T-cell (primary cell): ENCODE data around the gene GARIN6. TPM values are rescaled to one million over a fixed set of nuclear protein-coding genes. Genes with fewer than 3 reads are reported as not detected.

Experiments
- ATAC-seq, 4 experiments: fragments of 200-7000 bp in 3 of 4; fragments of 150-1000 bp in 1 of 4; cut with Tn5 transposase; replicated peaks in 1 of 4; 1 replicate in 3 of 4; 2 replicates in 1 of 4; pipeline ENCODE4 v1.10.0; 2021; ENCODE audit warnings: moderate library complexity in 3 of 4, mild to moderate bottlenecking in 2 of 4, moderate number of reproducible peaks in 1 of 4
- CTCF ChIA-PET, 2 donors: fragments of 300-600 bp; sonication (Branson Sonifier 250); formaldehyde crosslinking; loops; one replicate each; lab custom pipeline; 2022; ENCODE audit warnings: antibody characterized with exemption in 2 of 2; lab: Charles Lee
- POLR2A ChIA-PET, 2 donors: fragments of 300-600 bp; sonication (Branson Sonifier 250); formaldehyde crosslinking; loops; one replicate each; lab custom pipeline; 2022; ENCODE audit warnings: antibody characterized with exemption in 2 of 2; lab: Charles Lee
- DNase-seq, 35 experiments: peaks; one replicate each; pipeline versions ENCODE4 v3.0.0 to v3.0.0-alpha.2; 2013 to 2023
- H3K27ac ChIP-seq: one replicate; pipeline ENCODE4 v1.5.1; 2013; ENCODE audit warnings: low read length
- H3K27me3 ChIP-seq, 2 experiments: replicated peaks in 1 of 2; 1 replicate in 1 of 2; 2 replicates in 1 of 2; pipeline versions ENCODE4 v1.6.1 to v1.7.0; 2013; ENCODE audit warnings: low read length in 1 of 2, mixed read lengths in 1 of 2; ENCODE audit not compliant: control insufficient read depth in 2 of 2, insufficient read depth in 2 of 2; ENCODE audit errors: extremely low read depth in 1 of 2
- H3K36me3 ChIP-seq, 2 donors: 1 replicate in 1 of 2; 2 replicates in 1 of 2; pipeline versions ENCODE4 v1.6.1 to v1.7.0; 2013; ENCODE audit warnings: low read length in 1 of 2; ENCODE audit not compliant: control insufficient read depth in 2 of 2, insufficient read depth in 1 of 2; ENCODE audit errors: extremely low read depth in 1 of 2
- H3K4me1 ChIP-seq, 2 experiments: 1 replicate in 1 of 2; 2 replicates in 1 of 2; pipeline versions ENCODE4 v1.6.1 to v1.7.0; 2013; ENCODE audit warnings: low read length in 2 of 2, mixed read lengths in 1 of 2; ENCODE audit not compliant: insufficient read depth in 2 of 2, control insufficient read depth in 1 of 2; ENCODE audit errors: extremely low read depth in 1 of 2
- H3K4me3 ChIP-seq, 2 donors: 1 replicate in 1 of 2; 2 replicates in 1 of 2; pipeline versions ENCODE4 v1.5.1 to v1.7.0; 2013; ENCODE audit warnings: mild to moderate bottlenecking in 2 of 2, low read length in 1 of 2, moderate library complexity in 1 of 2; ENCODE audit not compliant: control insufficient read depth in 1 of 2; ENCODE audit errors: extremely low read depth in 1 of 2
- H3K9me3 ChIP-seq: 2 replicates; pipeline ENCODE4 v1.7.0; 2013
- H3K27ac Mint-ChIP-seq, 2 donors: one replicate each; pipeline ENCODE4 v1.8.0; 2020 to 2021; ENCODE audit warnings: mild to moderate bottlenecking in 2 of 2, mixed read lengths in 2 of 2
- H3K27me3 Mint-ChIP-seq, 2 donors: one replicate each; pipeline ENCODE4 v1.8.0; 2021 to 2022; ENCODE audit warnings: mixed read lengths in 2 of 2
- H3K36me3 Mint-ChIP-seq: one replicate; pipeline ENCODE4 v1.8.0; 2021; ENCODE audit warnings: mixed read lengths
- H3K4me1 Mint-ChIP-seq, 3 donors: one replicate each; pipeline ENCODE4 v1.8.0; 2020 to 2022; ENCODE audit warnings: mixed read lengths in 3 of 3, mild to moderate bottlenecking in 1 of 3
- H3K4me3 Mint-ChIP-seq, 3 donors: one replicate each; pipeline ENCODE4 v1.8.0; 2020 to 2022; ENCODE audit warnings: mild to moderate bottlenecking in 3 of 3, mixed read lengths in 3 of 3, moderate library complexity in 3 of 3
- H3K9me3 Mint-ChIP-seq, 3 donors: one replicate each; pipeline ENCODE4 v1.8.0; 2020 to 2022; ENCODE audit warnings: mixed read lengths in 3 of 3
- WGBS: methylation state at CpG from one replicate; pipeline ENCODE4 v1.1.5; 2013; ENCODE audit warnings: missing lambda C conversion rate; ENCODE audit not compliant: insufficient coverage; 5-methylcytosine and 5-hydroxymethylcytosine counted together
- total RNA-seq, 35 experiments: library from RNA in 6 of 35; stranded (reverse) in 6 of 35; fragments of 120-200 nt in 1 of 35; gene quantifications; one replicate each; pipeline versions ENCODE4 v1.2.1 to v1.2.4 and lab custom pipeline; 2013 to 2026

GARIN6 gene
- total RNA-seq, 5 donors from 2014 or later (not counting 1 experiment from before 2014, with no cell fraction given) = not detected

GRCh38 chr12:99648183-99648582 is 630 bp downstream of the GARIN6 start:
- H3K9me3 Mint-ChIP-seq = peaks cover 0 to 4% (median under 1%) of the 10 kb centered on the region in 3 donors
- CTCF ChIA-PET = no interaction called here
- H3K4me1 ChIP-seq = no peaks in the 10 kb centered on the region
- no peaks in the 10 kb centered on the region for H3K36me3 ChIP-seq
- H3K27ac Mint-ChIP-seq = no peak overlapping the region
- no peaks in the 10 kb centered on the region for H3K27me3 Mint-ChIP-seq
- no peak for DNase-seq
- H3K36me3 Mint-ChIP-seq = no peaks in the 10 kb centered on the region
- H3K27me3 ChIP-seq = no peaks in the 10 kb centered on the region
- H3K4me1 Mint-ChIP-seq = no peaks in the 10 kb centered on the region
- no peak overlapping the region for H3K27ac ChIP-seq
- no peak overlapping the region for H3K4me3 ChIP-seq
- no peaks in the 10 kb centered on the region for H3K9me3 ChIP-seq
- POLR2A ChIA-PET = no interaction called here
- no peak overlapping the region for H3K4me3 Mint-ChIP-seq
- ATAC-seq = no peak
- 72% methylated on average over 10 of the region's 14 CpGs for WGBS

DNA sequence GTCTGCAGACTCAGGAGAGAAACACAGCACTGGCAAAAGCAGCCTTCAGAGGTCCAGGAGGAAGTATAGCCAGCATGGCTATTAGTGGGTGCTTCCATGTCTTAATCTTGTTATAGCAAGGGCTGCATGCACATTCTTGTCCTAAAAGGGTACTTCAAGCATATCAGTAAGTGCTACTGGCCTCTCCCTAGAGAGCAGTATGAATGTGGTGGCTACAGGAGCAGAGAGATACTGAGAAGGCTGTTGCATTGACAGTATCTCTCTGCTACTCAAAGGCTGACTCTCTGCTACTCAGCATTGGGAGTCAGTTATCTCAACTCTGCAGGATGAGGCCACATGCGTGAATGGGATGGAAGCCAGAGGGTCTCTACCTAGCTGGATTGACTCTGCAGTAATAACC is 2.0 kb downstream of the GARIN6 start:
- Histone ChIP-seq H3K27ac (no peak overlapping the region), H3K27me3 (no peaks in the 10 kb centered on the region), H3K4me3 (no peak overlapping the region), H3K4me1 (no peaks in the 10 kb centered on the region), H3K36me3 (no peaks in the 10 kb centered on the region), H3K9me3 (no peaks in the 10 kb centered on the region)
- 60% methylated on average over 1 of the region's 1 CpG for WGBS
- ChIA-PET POLR2A (no interaction called here), CTCF (no interaction called here)
- H3K4me1 Mint-ChIP-seq = no peaks in the 10 kb centered on the region
- ATAC-seq (no peak), DNase-seq (no peak)
- no peak overlapping the region for H3K4me3 Mint-ChIP-seq
- H3K27me3 Mint-ChIP-seq = no peaks in the 10 kb centered on the region
- H3K9me3 Mint-ChIP-seq = no peaks in the 10 kb centered on the region
- no peaks in the 10 kb centered on the region for H3K36me3 Mint-ChIP-seq
- no peak overlapping the region for H3K27ac Mint-ChIP-seq

GRCh38 chr12:99658671-99659349 is 11.3 kb downstream of the GARIN6 start:
- Mint-ChIP-seq H3K9me3 (peaks cover 0 to 4% (median 0%) of the 10 kb centered on the region in 3 donors), H3K27ac (no peak overlapping the region), H3K4me3 (no peak overlapping the region), H3K4me1 (no peaks in the 10 kb centered on the region), H3K27me3 (no peaks in the 10 kb centered on the region), H3K36me3 (no peaks in the 10 kb centered on the region)
- WGBS = no CpG with 5 or more reads among the region's 1 CpG
- ChIA-PET POLR2A (no interaction called here), CTCF (interaction anchor here in 1 of 2 donors (0.8 kb wide), 1 partner anchor 773 kb away, joined by 3 read pairs; no protein-coding TSS in a partner anchor)
- Histone ChIP-seq H3K36me3 (no peaks in the 10 kb centered on the region), H3K4me1 (no peaks in the 10 kb centered on the region), H3K27ac (no peak overlapping the region), H3K4me3 (no peak overlapping the region), H3K9me3 (no peaks in the 10 kb centered on the region), H3K27me3 (no peaks in the 10 kb centered on the region)
- ATAC-seq = no peak
- no peak for DNase-seq

DNA sequence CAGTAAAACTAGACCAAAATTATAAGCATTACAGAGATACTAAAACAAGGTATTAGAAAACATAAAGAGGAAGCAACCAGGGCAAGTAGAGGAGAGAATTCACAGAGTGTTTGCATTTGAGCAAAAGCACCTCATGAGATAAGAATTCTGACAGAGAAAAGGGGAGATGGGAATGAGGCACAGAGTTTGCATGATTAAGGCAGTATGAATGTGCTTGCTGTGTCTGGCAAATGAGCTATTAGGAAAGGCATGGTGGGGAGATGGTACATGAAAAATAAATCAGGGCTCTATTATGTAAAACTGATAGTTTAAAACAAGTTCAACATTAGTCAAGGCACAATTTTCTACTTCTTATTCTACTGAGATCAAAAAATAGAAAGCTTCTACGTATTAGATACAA is 23.1 kb downstream of the GARIN6 start:
- no peaks in the 10 kb centered on the region for H3K27me3 Mint-ChIP-seq
- Histone ChIP-seq H3K36me3 (no peaks in the 10 kb centered on the region), H3K4me3 (no peak overlapping the region), H3K27ac (no peak overlapping the region), H3K27me3 (no peaks in the 10 kb centered on the region), H3K9me3 (no peaks in the 10 kb centered on the region), H3K4me1 (no peaks in the 10 kb centered on the region)
- H3K4me1 Mint-ChIP-seq = no peaks in the 10 kb centered on the region
- no peaks in the 10 kb centered on the region for H3K36me3 Mint-ChIP-seq
- ATAC-seq (no peak), DNase-seq (no peak)
- ChIA-PET POLR2A (no interaction called here), CTCF (no interaction called here)
- no peak overlapping the region for H3K27ac Mint-ChIP-seq
- no peak overlapping the region for H3K4me3 Mint-ChIP-seq
- peaks cover 4 to 19% (median 14%) of the 10 kb centered on the region in 3 donors for H3K9me3 Mint-ChIP-seq
- no CpG with 5 or more reads among the region's 1 CpG for WGBS

GRCh38 chr12:99680276-99680675 is 32.7 kb downstream of the GARIN6 start:
- Mint-ChIP-seq H3K36me3 (no peaks in the 10 kb centered on the region), H3K27ac (no peak overlapping the region), H3K4me3 (no peak overlapping the region), H3K27me3 (no peaks in the 10 kb centered on the region), H3K9me3 (peaks cover 10 to 15% (median 14%) of the 10 kb centered on the region in 3 donors), H3K4me1 (no peaks in the 10 kb centered on the region)
- POLR2A ChIA-PET = no interaction called here
- DNase-seq = no peak
- Histone ChIP-seq H3K4me1 (no peaks in the 10 kb centered on the region), H3K27ac (no peak overlapping the region), H3K27me3 (no peaks in the 10 kb centered on the region), H3K36me3 (no peaks in the 10 kb centered on the region), H3K4me3 (no peak overlapping the region), H3K9me3 (no peaks in the 10 kb centered on the region)
- no peak for ATAC-seq
- CTCF ChIA-PET = interaction anchor here in 1 of 2 donors (0.6 kb wide), 1 partner anchor 12 kb away, joined by 3 read pairs; no protein-coding TSS in a partner anchor
- 40% methylated on average over 3 of the region's 4 CpGs for WGBS

DNA sequence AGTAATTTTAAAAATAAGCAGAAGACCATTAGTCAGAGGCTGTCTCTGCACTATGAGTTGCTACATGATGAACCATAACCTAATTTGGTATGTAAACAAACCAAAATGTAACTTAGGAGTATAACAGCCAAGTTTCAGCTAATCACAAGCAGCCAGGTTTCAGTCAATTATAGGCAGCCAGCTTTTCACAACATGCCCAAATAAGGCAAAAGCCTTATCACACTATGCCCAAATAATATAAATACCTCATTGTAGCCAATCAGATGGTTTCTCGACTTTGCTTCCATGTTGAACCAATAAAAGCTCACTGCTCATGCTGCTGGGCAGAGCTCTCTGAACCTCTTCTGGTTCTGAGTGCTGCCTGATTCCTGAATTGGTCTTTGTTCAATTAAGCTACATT is 38.6 kb downstream of the GARIN6 start:
- Mint-ChIP-seq H3K4me1 (no peaks in the 10 kb centered on the region), H3K27me3 (no peaks in the 10 kb centered on the region), H3K4me3 (no peak overlapping the region), H3K27ac (no peak overlapping the region), H3K36me3 (no peaks in the 10 kb centered on the region), H3K9me3 (peaks cover 15 to 22% (median 19%) of the 10 kb centered on the region in 3 donors)
- ATAC-seq = no peak
- Histone ChIP-seq H3K27ac (no peak overlapping the region), H3K4me1 (no peaks in the 10 kb centered on the region), H3K27me3 (no peaks in the 10 kb centered on the region), H3K4me3 (no peak overlapping the region), H3K36me3 (no peaks in the 10 kb centered on the region), H3K9me3 (no peaks in the 10 kb centered on the region)
- DNase-seq = no peak
- POLR2A ChIA-PET = no interaction called here
- 80% methylated on average over 1 of the region's 1 CpG for WGBS
- CTCF ChIA-PET = no interaction called here
